ENCODE results near the gene MTCL1. TPM values are rescaled to one million over a fixed set of nuclear protein-coding genes. Genes with fewer than 3 reads are reported as not detected.

MTCL1 gene
- total and polyA plus RNA-seq, 10 of the 15 experiments (the other 5 are each of a cell fraction or from before 2014, with no cell fraction given): 0.03 to 0.36 (median 0.13) TPM; not detected in 4

- no peak for TF ChIP-seq ETV6 (conservative IDR thresholded peaks at IDR 0.05 in 1 of 2, IDR thresholded peaks at IDR 0.05 in 1 of 2; ENCODE audit: borderline replicate concordance in 1 of 2, low read depth in 1 of 2)
Measured at GRCh38 chr18:8659609-8660242, 45.6 kb upstream of the MTCL1 start (continued).

- H3K4me2 ChIP-seq (ENCODE audit: control insufficient read depth, insufficient read depth): no peak overlapping the region
- SMC1A ChIA-PET (ENCODE audit: uncharacterized antibody, unreplicated experiment): interaction anchor here (0.6 to 2.4 kb wide), 4 partner anchors 327 to 807 kb away, joined by 3 to 9 read pairs (median 3); no protein-coding TSS in a partner anchor
- ATAC-seq (no peak), DNase-seq (ENCODE audit: low read depth, low spot score) (no peak), FAIRE-seq (no peak)
- RAD21 ChIA-PET (ENCODE audit: unreplicated experiment): no interaction called here
- no peaks in the 10 kb centered on the region for H4K20me1 ChIP-seq (ENCODE audit: control insufficient read depth, insufficient read depth)
- H3K4me1 ChIP-seq (ENCODE audit: control insufficient read depth, insufficient read depth, low read length): no peaks in the 10 kb centered on the region
- H3K36me3 ChIP-seq (ENCODE audit: control insufficient read depth in 2 of 2, insufficient read depth in 2 of 2, low read length in 1 of 2): no peaks in the 10 kb centered on the region
- TF ChIP-seq NBN (IDR thresholded peaks at IDR 0.05) (no peak), EGR1 (IDR thresholded peaks at IDR 0.05; ENCODE audit: borderline replicate concordance in 1 of 2, low read depth in 2 of 2, low read length in 2 of 2) (no peak), EP300 (IDR thresholded peaks at IDR 0.05; ENCODE audit: borderline replicate concordance in 1 of 2, control insufficient read depth in 1 of 2, low read depth in 2 of 2, low read length in 2 of 2) (no peak), MTA3 (IDR thresholded peaks at IDR 0.05; ENCODE audit: borderline replicate concordance, low read length) (no peak), NRF1 (conservative IDR thresholded peaks at IDR 0.05; ENCODE audit: low read depth, low read length) (no peak), ZNF384 (IDR thresholded peaks at IDR 0.05; ENCODE audit: borderline replicate concordance, low read depth, low read length) (no peak), RUNX3 (IDR thresholded peaks at IDR 0.05; ENCODE audit: low read length) (no peak), CEBPB (IDR thresholded peaks at IDR 0.05; ENCODE audit: borderline replicate concordance in 1 of 2, low read depth in 2 of 2, low read length in 2 of 2) (no peak), HDGF (IDR thresholded peaks at IDR 0.05) (no peak)
- no peak overlapping the region for H2AFZ ChIP-seq (ENCODE audit: control insufficient read depth, low read depth, low read length)
- in situ Hi-C loops (cut with MboI) (no loop called here), intact Hi-C loops (cut with micrococcal nuclease; ENCODE audit: unreplicated experiment) (no loop called here)
- H3K79me2 ChIP-seq (ENCODE audit: control insufficient read depth, insufficient read depth, low read length): no peaks in the 10 kb centered on the region
- no peak overlapping the region for H3K4me3 ChIP-seq
- CTCF ChIA-PET: interaction anchor here (1.0 to 3.2 kb wide), 5 partner anchors 36 to 857 kb away, joined by 4 to 13 read pairs (median 7); no protein-coding TSS in a partner anchor
- no TSS peak for BruUV-seq (replicated peaks)
- H3K9ac ChIP-seq (ENCODE audit: control insufficient read depth, insufficient read depth, low read length): no peak overlapping the region
- no peaks in the 10 kb centered on the region; a peak in 1 of 4 replicates for H3K27me3 ChIP-seq (replicated peaks in 1 of 2; ENCODE audit: control insufficient read depth in 2 of 2, insufficient read depth in 2 of 2, low read length in 1 of 2)
- H3K27ac ChIP-seq (ENCODE audit: control insufficient read depth, insufficient read depth): no peak overlapping the region
- POLR2A ChIA-PET: no interaction called here
- H3K9me3 ChIP-seq (replicated peaks; ENCODE audit: control insufficient read depth, insufficient read depth, low read length): no peaks in the 10 kb centered on the region; the same call in 2 of the 3 replicates
- 59% methylated on average over 5 of the region's 5 CpGs for WGBS (ENCODE audit: insufficient coverage, insufficient replicate concordance, low lambda C conversion rate, missing lambda C conversion rate)
Measured at GRCh38 chr18:8660316-8660715, 45.0 kb upstream of the MTCL1 start.

Data from GM12878 (cell line).